Heart left ventricle (tissue), 13 donors: ENCODE measurements around the gene COL4A6.
"Not testable (repeated sequence)": the region's sequence is repeated elsewhere in the genome, so short reads cannot be mapped to it uniquely, and the experiment has no call there.

Experiments used
- CTCF ChIP-seq, 12 donors: fragments of 200-600 bp; sonication (generic) in 4 of 12; IDR thresholded peaks; one replicate each; pipeline versions ENCODE4 v1.5.0 to v1.8.0; 2018 to 2022; ENCODE audit warnings: antibody characterized with exemption in 12 of 12, mild to moderate bottlenecking in 5 of 12
- POLR2A ChIP-seq, 2 donors: fragments of 450-650 bp; IDR thresholded peaks; one replicate each; pipeline ENCODE4 v1.6.1; 2017; ENCODE audit warnings: antibody characterized with exemption in 2 of 2, mild to moderate bottlenecking in 2 of 2, moderate library complexity in 2 of 2
- donor health status: ischemic (EF 13 %, LVEDD 7.1; RV severe dilation, severe dysfunction).
- donor health status: DM: no; HTN: yes; CAD: no.
- donor health status: DM: no; HTN: no; CAD: no.
- donor health status: ischemic (EF 25% LVEDD 6.9; RV normal size, moderate dysfunction).
- donor health status: ischemic (EF 25% LVEDD 5.7; RV mildly dilated, moderate dysfunction).
- donor health status: ischemic (EF 35%, LVEDD 5.7; RV mildly dilated, moderate dysfunction).
- donor health status: nonischemic (EF 11% LVEDD 7.7; RV severe dilation, severe dysfunction).
- donor health status: DM: yes; HTN: yes; CAD: no.
- donor health status: PGD.
- donor health status: ischemic (EF 29% LVEDD 5.4; RV normal size, mild dysfunction).
- donor health status: nonischemic (EF 23%, LVEDD 6.1; RV moderate dilation, normal function).

DNA sequence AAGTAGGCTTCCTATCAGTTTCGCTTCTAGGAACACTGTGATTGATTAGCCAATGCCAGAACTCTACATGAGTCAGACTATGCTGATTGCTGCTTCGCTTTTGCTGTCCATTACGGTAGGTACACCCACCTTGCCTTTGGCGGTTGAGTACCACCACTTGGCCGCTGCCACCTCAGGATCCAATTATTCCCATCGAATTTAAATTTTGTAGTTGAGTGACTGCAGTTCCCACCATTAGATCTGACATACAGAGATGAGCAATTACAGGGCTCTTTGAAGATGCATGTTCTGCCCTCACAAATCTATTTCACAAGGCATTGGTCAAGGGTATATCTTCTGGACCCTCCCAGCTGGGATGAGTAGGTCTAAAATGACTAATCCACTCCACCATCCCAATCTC, 43.3 kb upstream of the COL4A6 start:
- not testable (repeated sequence) for TF ChIP-seq CTCF, POLR2A (IDR thresholded peaks at IDR 0.05)
